ENCODE data around the gene VPS33A. TPM values are rescaled to one million over a fixed set of nuclear protein-coding genes. Genes with fewer than 3 reads are reported as not detected.
A peak's percentile ranks its signal among the peaks of the same experiment; 100 is the strongest.

VPS33A gene
- total and polyA plus RNA-seq, 2 of the 13 experiments (the other 11 are each of a cell fraction or from before 2014, with no cell fraction given) = 11.0 to 43.6 TPM

- peak; percentile 57; the same call in 1 of the 2 replicates for TF ChIP-seq WIZ (CRISPR knock-in tag; IDR thresholded peaks at IDR 0.05)
- no peak for TF ChIP-seq AFF4 (CRISPR knock-in tag; IDR thresholded peaks at IDR 0.05)
- peak; percentile 49; the same call in 1 of the 2 replicates for TF ChIP-seq FOXK2 (IDR thresholded peaks at IDR 0.05)
- TF ChIP-seq MYNN (CRISPR knock-in tag; IDR thresholded peaks at IDR 0.05; ENCODE audit: low read depth) = no peak
- TF ChIP-seq FOXA1 (IDR thresholded peaks at IDR 0.05) = no peak
- peak; percentile 30; the same call in 1 of the 2 replicates for TF ChIP-seq FOXA1 (CRISPR knock-in tag; IDR thresholded peaks at IDR 0.05)
- TF ChIP-seq ISX (CRISPR knock-in tag; conservative IDR thresholded peaks at IDR 0.05) = no peak
- TF ChIP-seq SMARCC2 (IDR thresholded peaks at IDR 0.05) = no peak
- TF ChIP-seq SRSF9 (IDR thresholded peaks at IDR 0.05; ENCODE audit: borderline replicate concordance, insufficient read depth, low read depth, low read length, poor library complexity, severe bottlenecking) = no peak
- peak; percentile 100 for TF ChIP-seq SAP130 (CRISPR knock-in tag; IDR thresholded peaks at IDR 0.05; ENCODE audit: low read depth)
- TF ChIP-seq SNAPC2 (CRISPR knock-in tag; IDR thresholded peaks at IDR 0.05) = no peak
- no peak for TF ChIP-seq MLLT10 (CRISPR knock-in tag; IDR thresholded peaks at IDR 0.05)
- peak; percentile 55; the same call in 1 of the 2 replicates for TF ChIP-seq ZNF317 (CRISPR knock-in tag; IDR thresholded peaks at IDR 0.05)
- TF ChIP-seq SNRNP70 (IDR thresholded peaks at IDR 0.05; ENCODE audit: low read depth, low read length) = no peak
- TF ChIP-seq ZNF460 (CRISPR knock-in tag; IDR thresholded peaks at IDR 0.05; ENCODE audit: borderline replicate concordance) = peak; percentile 51; the same call in 1 of the 2 replicates
- peak; percentile 98 for TF ChIP-seq KDM2A (CRISPR knock-in tag; IDR thresholded peaks at IDR 0.05; ENCODE audit: borderline replicate concordance, low read depth)
- TF ChIP-seq MAF1 (CRISPR knock-in tag; IDR thresholded peaks at IDR 0.05; ENCODE audit: borderline replicate concordance) = peak; percentile 84; the same call in 1 of the 2 replicates
- no peak for TF ChIP-seq SMC3 (IDR thresholded peaks at IDR 0.05; ENCODE audit: low read length)
- TF ChIP-seq ZNF282 (IDR thresholded peaks at IDR 0.05; ENCODE audit: partially characterized antibody) = no peak
- TF ChIP-seq ZSCAN31 (CRISPR knock-in tag; IDR thresholded peaks at IDR 0.05; ENCODE audit: low read depth) = peak; percentile 73; the same call in 1 of the 2 replicates
- peak; percentile 87 for TF ChIP-seq ZNF274 (CRISPR knock-in tag; IDR thresholded peaks at IDR 0.05)
- TF ChIP-seq, protein P1, sequence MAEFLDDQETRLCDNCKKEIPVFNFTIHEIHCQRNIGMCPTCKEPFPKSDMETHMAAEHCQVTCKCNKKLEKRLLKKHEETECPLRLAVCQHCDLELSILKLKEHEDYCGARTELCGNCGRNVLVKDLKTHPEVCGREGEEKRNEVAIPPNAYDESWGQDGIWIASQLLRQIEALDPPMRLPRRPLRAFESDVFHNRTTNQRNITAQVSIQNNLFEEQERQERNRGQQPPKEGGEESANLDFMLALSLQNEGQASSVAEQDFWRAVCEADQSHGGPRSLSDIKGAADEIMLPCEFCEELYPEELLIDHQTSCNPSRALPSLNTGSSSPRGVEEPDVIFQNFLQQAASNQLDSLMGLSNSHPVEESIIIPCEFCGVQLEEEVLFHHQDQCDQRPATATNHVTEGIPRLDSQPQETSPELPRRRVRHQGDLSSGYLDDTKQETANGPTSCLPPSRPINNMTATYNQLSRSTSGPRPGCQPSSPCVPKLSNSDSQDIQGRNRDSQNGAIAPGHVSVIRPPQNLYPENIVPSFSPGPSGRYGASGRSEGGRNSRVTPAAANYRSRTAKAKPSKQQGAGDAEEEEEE (CRISPR knock-in tag; IDR thresholded peaks at IDR 0.05; ENCODE audit: borderline replicate concordance) = no peak
- no peak for TF ChIP-seq ZNF121 (CRISPR knock-in tag; IDR thresholded peaks at IDR 0.05)
- TF ChIP-seq, protein P2, sequence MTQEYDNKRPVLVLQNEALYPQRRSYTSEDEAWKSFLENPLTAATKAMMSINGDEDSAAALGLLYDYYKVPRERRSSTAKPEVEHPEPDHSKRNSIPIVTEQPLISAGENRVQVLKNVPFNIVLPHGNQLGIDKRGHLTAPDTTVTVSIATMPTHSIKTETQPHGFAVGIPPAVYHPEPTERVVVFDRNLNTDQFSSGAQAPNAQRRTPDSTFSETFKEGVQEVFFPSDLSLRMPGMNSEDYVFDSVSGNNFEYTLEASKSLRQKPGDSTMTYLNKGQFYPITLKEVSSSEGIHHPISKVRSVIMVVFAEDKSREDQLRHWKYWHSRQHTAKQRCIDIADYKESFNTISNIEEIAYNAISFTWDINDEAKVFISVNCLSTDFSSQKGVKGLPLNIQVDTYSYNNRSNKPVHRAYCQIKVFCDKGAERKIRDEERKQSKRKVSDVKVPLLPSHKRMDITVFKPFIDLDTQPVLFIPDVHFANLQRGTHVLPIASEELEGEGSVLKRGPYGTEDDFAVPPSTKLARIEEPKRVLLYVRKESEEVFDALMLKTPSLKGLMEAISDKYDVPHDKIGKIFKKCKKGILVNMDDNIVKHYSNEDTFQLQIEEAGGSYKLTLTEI (CRISPR knock-in tag; conservative IDR thresholded peaks at IDR 0.05) = no peak
Measured at GRCh38 chr12:122266230-122266901, at the start of gene VPS33A (continued).

All from HepG2 (cell line).